IMR-90 (cell line): ENCODE data around the gene RPS16. TPM values are rescaled to one million over a fixed set of nuclear protein-coding genes. Genes with fewer than 3 reads are reported as not detected.
A peak's percentile ranks its signal among the peaks of the same experiment; 100 is the strongest.

Source experiments
- ATAC-seq: fragments of 200-7000 bp; cut with Tn5 transposase; 2 replicates; pipeline ENCODE4 v1.9.1; 2020; ENCODE audit warnings: low read depth, mild to moderate bottlenecking, moderate library complexity
- BruUV-seq: library from RNA; stranded (reverse); fragments of 400-500 nt; replicated peaks from 2 replicates; lab custom pipeline; 2021; lab: Mats Ljungman, UMichigan
- CTCF ChIA-PET: fragments of 300-600 bp; formaldehyde crosslinking; extraction: SDS; loops from one replicate; lab custom pipeline; 2021; ENCODE audit warnings: antibody characterized with exemption; lab: Yijun Ruan, JAX
- POLR2A ChIA-PET: fragments of 300-600 bp; sonication (Branson Sonifier 250); formaldehyde crosslinking; loops from one replicate; lab custom pipeline; 2022; ENCODE audit warnings: antibody characterized with exemption; ENCODE audit not compliant: unreplicated experiment; lab: Charles Lee
- DNase-seq: peaks from one replicate; pipeline ENCODE4 v3.0.0; 2013
- H2AFZ ChIP-seq: replicated peaks from 2 replicates; pipeline ENCODE3; 2013; ENCODE audit warnings: low read length, mild to moderate bottlenecking; ENCODE audit not compliant: poor library complexity
- H2AK5ac ChIP-seq: 2 replicates; pipeline ENCODE4 v1.6.1; 2013; ENCODE audit warnings: low read depth, low read length, inconsistent platforms
- H2AK9ac ChIP-seq: replicated peaks from 2 replicates; pipeline ENCODE3; 2013; ENCODE audit warnings: mild to moderate bottlenecking, low read depth, low read length, moderate library complexity; ENCODE audit not compliant: poor library complexity
- H2BK120ac ChIP-seq: 2 replicates; pipeline ENCODE4 v1.6.1; 2013; ENCODE audit warnings: low read depth, low read length, inconsistent platforms
- H2BK15ac ChIP-seq: 3 replicates; pipeline ENCODE4 v1.6.1; 2013; ENCODE audit warnings: low read depth, low read length, inconsistent platforms
- H2BK20ac ChIP-seq: 2 replicates; pipeline ENCODE4 v1.6.1; 2013; ENCODE audit warnings: low read depth, mild to moderate bottlenecking, inconsistent platforms, low read length, moderate library complexity
- H2BK5ac ChIP-seq: 2 replicates; pipeline ENCODE4 v1.6.1; 2013; ENCODE audit warnings: mild to moderate bottlenecking, low read depth, low read length, inconsistent platforms; ENCODE audit not compliant: poor library complexity, severe bottlenecking
- H3K14ac ChIP-seq: replicated peaks from 2 replicates; pipeline ENCODE4 v1.6.1; 2013; ENCODE audit warnings: low read depth, low read length, inconsistent platforms
- H3K18ac ChIP-seq: 2 replicates; pipeline ENCODE4 v1.6.1; 2013; ENCODE audit warnings: low read depth, low read length, control low read depth
- H3K23ac ChIP-seq: 2 replicates; pipeline ENCODE4 v1.6.1; 2013; ENCODE audit warnings: low read depth, low read length, inconsistent platforms
- H3K27ac ChIP-seq: 2 replicates; pipeline ENCODE4 v1.5.1; 2013; ENCODE audit warnings: mild to moderate bottlenecking, control low read depth, low read length; ENCODE audit not compliant: insufficient read depth
- H3K27me3 ChIP-seq: 2 replicates; pipeline ENCODE4 v1.6.1; 2013; ENCODE audit warnings: low read length; ENCODE audit not compliant: control insufficient read depth, insufficient read depth
- H3K36me3 ChIP-seq: 2 replicates; pipeline ENCODE4 v1.6.1; 2013; ENCODE audit warnings: low read length, mixed read lengths; ENCODE audit not compliant: control insufficient read depth, insufficient read depth
- H3K4ac ChIP-seq: 2 replicates; pipeline ENCODE4 v1.6.1; 2013; ENCODE audit warnings: low read depth, low read length, inconsistent platforms
- H3K4me1 ChIP-seq: 2 replicates; pipeline ENCODE4 v1.6.1; 2013; ENCODE audit warnings: low read length, mixed read lengths; ENCODE audit not compliant: control insufficient read depth, insufficient read depth
- H3K4me2 ChIP-seq: 2 replicates; pipeline ENCODE4 v1.6.1; 2013; ENCODE audit warnings: low read depth, mild to moderate bottlenecking, control low read depth, low read length, moderate library complexity
- H3K4me3 ChIP-seq: 2 replicates; pipeline ENCODE4 v1.5.1; 2013; ENCODE audit warnings: low read depth, mild to moderate bottlenecking, control low read depth, low read length, moderate library complexity; ENCODE audit not compliant: insufficient read depth
- H3K56ac ChIP-seq: 2 replicates; pipeline ENCODE4 v1.6.1; 2013; ENCODE audit warnings: low read length, inconsistent platforms; ENCODE audit not compliant: insufficient read depth; ENCODE audit errors: extremely low read depth
- H3K79me1 ChIP-seq, 2 experiments: 2 replicates each; pipeline ENCODE4 v1.6.1; 2013; ENCODE audit warnings: low read length in 2 of 2, inconsistent platforms in 1 of 2, low read depth in 1 of 2
- H3K9ac ChIP-seq: 2 replicates; pipeline ENCODE4 v1.6.1; 2013; ENCODE audit warnings: low read depth, low read length, control low read depth
- H3K9me1 ChIP-seq: 2 replicates; pipeline ENCODE4 v1.6.1; 2013; ENCODE audit warnings: low read length, inconsistent platforms; ENCODE audit not compliant: insufficient read depth
- H3K9me3 ChIP-seq: 2 replicates; pipeline ENCODE4 v1.6.1; 2013; ENCODE audit warnings: low read length; ENCODE audit not compliant: control insufficient read depth, insufficient read depth
- H4K20me1 ChIP-seq: 2 replicates; pipeline ENCODE4 v1.6.1; 2013; ENCODE audit warnings: low read length, inconsistent platforms; ENCODE audit not compliant: insufficient read depth
- H4K5ac ChIP-seq: 2 replicates; pipeline ENCODE4 v1.6.1; 2013; ENCODE audit warnings: mild to moderate bottlenecking, low read depth, low read length, control low read depth
- H4K8ac ChIP-seq, 2 experiments: 2 replicates each; pipeline ENCODE4 v1.6.1; 2013; ENCODE audit warnings: low read depth in 2 of 2, low read length in 2 of 2, control low read depth in 1 of 2, inconsistent platforms in 1 of 2
- H4K91ac ChIP-seq: 2 replicates; pipeline ENCODE4 v1.6.1; 2013; ENCODE audit warnings: low read depth, low read length, inconsistent platforms; ENCODE audit not compliant: insufficient read depth
- BHLHE40 ChIP-seq: fragments of 150-350 bp; IDR thresholded peaks from 2 replicates; pipeline ENCODE4 v1.6.1; 2016; ENCODE audit warnings: mild to moderate bottlenecking, low read depth, low read length
- CHD1 ChIP-seq: IDR thresholded peaks from 2 replicates; pipeline ENCODE4 v1.6.1; 2012; ENCODE audit warnings: low read depth, low read length, improper control_type of control experiment
- CTCF ChIP-seq: conservative IDR thresholded peaks from 2 replicates; pipeline ENCODE4 v1.5.1; 2012; ENCODE audit warnings: mild to moderate bottlenecking, low read depth, low read length, improper control_type of control experiment
- FOS ChIP-seq: fragments of 150-350 bp; IDR thresholded peaks from 2 replicates; pipeline ENCODE4 v1.6.1; 2016; ENCODE audit warnings: low read depth, low read length
- MAZ ChIP-seq: IDR thresholded peaks from 2 replicates; pipeline ENCODE4 v1.6.1; 2012; ENCODE audit warnings: low read depth, mild to moderate bottlenecking, low read length, improper control_type of control experiment, moderate library complexity, borderline replicate concordance
- NFE2L2 ChIP-seq: fragments of 150-350 bp; IDR thresholded peaks from 2 replicates; pipeline ENCODE4 v1.6.1; 2016; ENCODE audit warnings: low read depth, mild to moderate bottlenecking, low read length
- RAD21 ChIP-seq: IDR thresholded peaks from 2 replicates; pipeline ENCODE4 v1.6.1; 2012; ENCODE audit warnings: low read length, improper control_type of control experiment
- RCOR1 ChIP-seq: IDR thresholded peaks from 2 replicates; pipeline ENCODE4 v1.6.1; 2012; ENCODE audit warnings: mild to moderate bottlenecking, low read length, improper control_type of control experiment; ENCODE audit not compliant: insufficient replicate concordance
- SMC3 ChIP-seq: fragments of 150-350 bp; IDR thresholded peaks from 2 replicates; pipeline ENCODE4 v1.6.1; 2016; ENCODE audit warnings: low read depth, mild to moderate bottlenecking, antibody characterized with exemption, low read length, moderate library complexity
- WGBS, 2 experiments: methylation state at CpG; one replicate each; pipeline versions ENCODE4 v1.1.5 to v1.1.7; 2013; ENCODE audit warnings: missing lambda C conversion rate in 2 of 2; ENCODE audit not compliant: insufficient read length in 1 of 2; ENCODE audit errors: extremely low coverage in 2 of 2; 5-methylcytosine and 5-hydroxymethylcytosine counted together
- dilution Hi-C: fragments of 300-500 bp; cut with HindIII; formaldehyde crosslinking; loops from one replicate; pipeline ENCODE4 v1.14.3; 2018; ENCODE audit warnings: low sequenced_read_pairs; ENCODE audit not compliant: unreplicated experiment
- in situ Hi-C: fragments of 300-500 bp; cut with MboI; formaldehyde crosslinking; loops from 3 replicates; pipeline ENCODE4 v1.14.3; 2019; ENCODE audit warnings: low sequenced_read_pairs, inconsistent platforms, mixed read lengths
- intact Hi-C: fragments of 100-400 bp; cut with micrococcal nuclease; formaldehyde crosslinking; loops from 2 replicates; pipeline ENCODE4 v1.10.0; 2022
- polyA plus RNA-seq, 3 experiments: library from polyadenylated mRNA; depleted of rRNA; stranded (reverse); fragments of >200 nt; gene quantifications; 2 replicates each; pipeline ENCODE4 v1.2.3, GENCODE V29; 2012; ENCODE audit warnings: low replicate concordance in 1 of 3
- total RNA-seq: library from RNA; depleted of rRNA; stranded (reverse); fragments of >200 nt; gene quantifications from 2 replicates; pipeline ENCODE4 v1.2.3, GENCODE V29; 2012

The RPS16 gene
- total and polyA plus RNA-seq, 2 of the 4 experiments (the other 2 are of a cell fraction) = 320 to 3,500 TPM

- Histone ChIP-seq H3K4me2 (no peak overlapping the region), H3K36me3 (peaks cover 71% of the 10 kb centered on the region), H3K9ac (no peak overlapping the region), H3K4ac (no peak overlapping the region), H3K56ac (no peak overlapping the region), H4K8ac (no peak overlapping the region), H2BK120ac (no peak overlapping the region), H3K23ac (no peak overlapping the region), H3K14ac (no peak overlapping the region), H3K9me1 (peaks cover 1% of the 10 kb centered on the region; the same call in 1 of the 2 replicates), H3K4me1 (no peaks in the 10 kb centered on the region), H2AFZ (no peak overlapping the region), H4K20me1 (peaks cover 9% of the 10 kb centered on the region), H2AK9ac (no peak overlapping the region), H3K79me1 (peaks cover 9 to 11% of the 10 kb centered on the region in 2 experiments; a peak in 3 of 4 replicates), H3K27me3 (no peaks in the 10 kb centered on the region), H2BK5ac (no peak overlapping the region), H2BK15ac (no peak overlapping the region), H3K18ac (no peak overlapping the region), H3K27ac (no peak overlapping the region), H4K5ac (no peak overlapping the region), H3K9me3 (no peaks in the 10 kb centered on the region), H3K4me3 (no peak overlapping the region), H4K91ac (no peak overlapping the region), H2BK20ac (no peak overlapping the region), H2AK5ac (no peak overlapping the region)
- BruUV-seq = no TSS peak
- in situ Hi-C loops = no loop called here
- peak; percentile 67 for TF ChIP-seq CTCF
- no peak for TF ChIP-seq RCOR1
- TF ChIP-seq FOS = no peak
- TF ChIP-seq RAD21 = peak; percentile 50
- peak; percentile 42; the same call in 1 of the 2 replicates for TF ChIP-seq MAZ
- TF ChIP-seq SMC3 = peak; percentile 47; the same call in 1 of the 2 replicates
- no peak for TF ChIP-seq NFE2L2
- no peak for TF ChIP-seq CHD1
- no peak for TF ChIP-seq BHLHE40
- DNase-seq (peak; percentile 22), ATAC-seq (peak; percentile 75)
- POLR2A ChIA-PET = no interaction called here
- CTCF ChIA-PET = interaction anchor here (0.6 to 1.2 kb wide), 2 partner anchors 12 to 60 kb away, joined by 3 to 5 read pairs; no protein-coding TSS in a partner anchor
- intact Hi-C loops = loop anchor here (1.0 kb wide), 1 partner anchor 58 kb away; the partner anchor contains the start of gene EID2B
- dilution Hi-C loops = no loop called here
- WGBS, 2 experiments = 82% methylated on average over 5 of the region's 9 CpGs; no CpG with 5 or more reads in 1 of the 2 experiments
Observed at GRCh38 chr19:39474139-39474620, 38.4 kb upstream of the RPS16 start.
